ENCODE results near the gene PCNX1.

- TF ChIP-seq CTCF (conservative IDR thresholded peaks at IDR 0.05 in 1 of 2, IDR thresholded peaks at IDR 0.05 in 1 of 2; ENCODE audit: low read depth in 1 of 2, low read length in 2 of 2), result no peak
- no peak for TF ChIP-seq EZH2 (IDR thresholded peaks at IDR 0.05; ENCODE audit: low read length, missing control alignments)
Measured at GRCh38 chr14:71119075-71119474, 211.8 kb downstream of the PCNX1 start.
